GM18507 (cell line): ENCODE data around the gene MAGI3.

Source experiments
- DNase-seq: peaks from one replicate; pipeline ENCODE4 v3.0.0; 2011; ENCODE audit warnings: low read depth; ENCODE audit not compliant: insufficient read length; ENCODE audit errors: extremely low spot score
- FAIRE-seq: peaks from 2 replicates; lab custom pipeline; 2011; peaks lifted over from hg19 to GRCh38; lab: Jason Lieb, UNC

MAGI3 gene

DNA sequence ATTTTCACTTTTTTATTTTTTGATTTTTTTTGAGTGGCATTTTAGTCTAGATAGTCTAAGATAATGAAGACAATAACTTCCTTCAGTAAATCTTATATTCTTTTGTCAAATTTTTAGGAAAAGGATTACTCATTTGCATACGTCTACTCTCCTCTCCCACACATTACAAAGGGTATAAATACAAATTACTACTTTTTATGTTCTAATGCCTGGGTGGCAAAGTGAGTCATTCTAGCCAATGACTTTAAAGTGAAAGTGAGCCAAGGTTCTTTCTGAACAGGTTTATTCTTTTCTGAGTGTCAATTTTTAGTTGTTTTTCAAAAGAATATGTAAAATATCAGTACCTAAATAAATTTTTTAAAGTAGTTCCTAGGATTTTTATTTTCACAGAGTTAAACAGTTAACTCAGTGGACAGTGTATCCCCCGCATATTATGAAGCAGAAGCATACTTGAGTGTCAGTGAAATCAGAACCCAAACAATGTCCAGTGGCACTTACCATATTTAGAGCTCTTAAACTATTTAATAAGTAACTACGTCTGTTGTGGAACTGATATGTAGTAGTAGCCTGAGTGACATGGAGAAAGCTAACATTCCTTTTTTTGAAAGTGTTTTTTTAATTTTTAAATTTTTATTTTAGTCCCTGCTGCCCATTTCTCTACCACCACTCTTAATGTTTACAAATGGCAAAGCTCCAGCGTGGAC is 227.3 kb downstream of the MAGI3 start:
- FAIRE-seq (no peak), DNase-seq (no peak)

DNA sequence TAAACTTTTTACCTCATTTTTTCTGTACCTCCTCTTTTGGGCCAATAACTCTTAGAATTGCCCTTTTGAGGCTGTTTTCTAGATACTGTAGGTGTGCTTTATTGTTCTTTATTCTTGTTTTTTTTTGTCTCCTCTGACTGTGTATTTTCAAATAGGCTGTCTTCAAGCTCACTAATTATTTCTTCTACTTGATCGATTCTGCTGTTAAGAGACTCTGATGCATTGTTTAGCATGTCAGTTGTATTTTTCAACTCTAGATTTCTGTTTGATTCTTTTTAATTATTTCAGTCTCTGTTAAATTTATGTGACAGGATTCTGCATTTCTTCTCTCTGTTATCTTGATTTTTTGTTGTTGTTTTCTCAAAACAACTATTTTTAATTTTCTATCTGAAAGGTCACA is 238.7 kb downstream of the MAGI3 start:
- no peak for FAIRE-seq
- no peak for DNase-seq

DNA sequence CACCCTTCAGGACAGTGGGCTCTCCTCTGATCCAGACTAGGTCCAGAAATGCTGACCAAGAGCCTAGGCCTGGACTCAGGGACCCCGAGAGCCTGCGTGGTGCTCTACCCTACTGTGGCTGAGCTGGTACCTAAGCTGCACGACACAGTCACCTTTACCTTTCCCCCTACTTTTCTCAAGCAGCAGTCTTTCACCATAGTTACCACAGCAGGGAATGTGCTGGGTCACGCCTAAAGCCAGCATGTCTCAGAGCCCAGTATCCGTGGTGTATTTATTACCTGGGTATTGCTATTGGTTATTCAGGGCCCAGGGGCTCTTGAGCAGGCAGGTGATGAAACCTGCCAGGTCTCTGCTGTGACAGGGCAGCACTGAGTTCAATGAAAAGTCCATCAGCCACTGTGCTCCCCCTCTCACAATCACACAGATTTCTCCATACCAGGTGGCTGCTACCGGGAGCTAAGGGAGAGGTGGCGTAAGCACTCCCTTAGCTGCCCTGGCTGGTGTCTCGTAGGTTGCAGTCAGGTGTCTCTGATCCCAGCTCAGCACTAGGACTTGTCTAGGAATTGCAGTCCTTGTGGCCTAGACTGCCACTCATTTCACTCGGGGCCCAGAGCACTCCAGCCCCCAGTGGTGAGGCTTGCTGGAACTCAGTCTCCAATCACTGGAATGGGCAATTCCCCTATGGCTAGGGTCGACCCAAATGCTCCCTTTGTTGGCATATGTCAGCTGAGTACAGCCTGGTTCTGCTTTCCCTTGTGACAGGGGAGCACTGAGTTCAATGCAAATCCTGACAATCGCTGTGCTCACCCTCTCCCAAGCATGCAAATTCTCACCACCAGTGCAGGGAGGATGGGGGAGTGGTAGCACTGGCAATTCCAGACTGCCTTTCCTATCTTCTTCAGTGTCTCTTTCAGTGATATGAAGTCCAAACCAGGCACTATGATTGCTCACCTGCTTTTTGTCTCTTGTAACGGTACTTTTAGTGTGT is 240.3 kb downstream of the MAGI3 start:
- FAIRE-seq (no peak), DNase-seq (no peak)

GRCh38 chr1:113641396-113641795 is 251.1 kb downstream of the MAGI3 start:
- FAIRE-seq (no peak), DNase-seq (no peak)

GRCh38 chr1:113647164-113647563 is 256.8 kb downstream of the MAGI3 start:
- FAIRE-seq: no peak
- DNase-seq: no peak

DNA sequence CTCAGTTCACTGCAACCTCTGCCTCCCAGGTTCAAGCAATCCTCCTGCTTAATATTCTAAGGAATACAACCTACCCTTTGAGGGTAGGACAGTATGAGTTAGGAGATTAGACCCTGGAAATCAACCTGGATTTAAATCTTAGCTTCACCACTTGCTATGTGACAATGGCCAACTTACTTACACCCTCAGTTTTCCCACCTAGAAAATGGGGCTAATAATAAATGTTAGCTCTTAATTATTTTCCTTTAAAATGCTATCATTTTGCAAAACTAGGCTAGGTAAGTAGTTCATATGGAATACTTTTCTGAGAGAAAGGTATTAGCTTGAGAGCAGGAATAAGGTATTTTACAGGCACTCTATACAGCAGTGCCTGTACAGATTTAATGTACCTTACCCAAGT is 258.2 kb downstream of the MAGI3 start:
- FAIRE-seq: no peak
- no peak for DNase-seq

DNA sequence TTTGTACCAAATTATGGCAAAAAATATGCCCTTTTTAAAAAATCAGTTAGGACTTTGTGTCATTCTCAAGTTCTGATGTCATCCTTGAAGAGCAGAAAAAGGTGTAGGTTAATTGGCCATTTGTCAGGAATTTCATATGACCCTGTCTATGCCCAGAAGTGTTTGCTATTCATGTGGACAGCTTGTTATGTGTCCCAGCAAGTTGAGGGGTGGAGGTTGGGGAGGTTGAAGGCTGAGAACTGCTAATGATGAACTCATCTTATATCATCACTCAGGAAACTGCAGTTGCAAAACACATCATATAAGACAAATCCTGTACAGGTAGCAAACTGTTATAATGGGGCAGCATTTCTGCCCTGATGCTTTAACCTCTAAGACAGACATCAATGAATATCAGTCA is 262.5 kb downstream of the MAGI3 start:
- FAIRE-seq: no peak
- DNase-seq: no peak

DNA sequence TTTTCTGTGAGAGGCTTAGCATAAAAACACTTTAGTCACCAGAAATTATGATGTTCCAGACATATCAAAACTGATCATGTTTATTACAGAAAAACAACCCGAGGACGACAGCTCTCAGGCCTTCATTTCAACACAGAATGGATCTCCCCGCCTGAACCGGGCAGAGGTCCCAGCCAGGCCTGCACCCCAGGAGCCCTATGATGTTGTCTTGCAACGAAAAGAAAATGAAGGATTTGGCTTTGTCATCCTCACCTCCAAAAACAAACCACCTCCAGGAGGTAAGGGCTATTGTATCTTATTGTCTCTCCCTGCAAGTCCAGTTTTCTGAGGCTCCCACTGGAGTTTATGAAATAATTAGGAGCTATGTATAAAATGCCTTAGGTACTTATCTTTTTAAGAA is 263.4 kb downstream of the MAGI3 start:
- FAIRE-seq (no peak), DNase-seq (no peak)

DNA sequence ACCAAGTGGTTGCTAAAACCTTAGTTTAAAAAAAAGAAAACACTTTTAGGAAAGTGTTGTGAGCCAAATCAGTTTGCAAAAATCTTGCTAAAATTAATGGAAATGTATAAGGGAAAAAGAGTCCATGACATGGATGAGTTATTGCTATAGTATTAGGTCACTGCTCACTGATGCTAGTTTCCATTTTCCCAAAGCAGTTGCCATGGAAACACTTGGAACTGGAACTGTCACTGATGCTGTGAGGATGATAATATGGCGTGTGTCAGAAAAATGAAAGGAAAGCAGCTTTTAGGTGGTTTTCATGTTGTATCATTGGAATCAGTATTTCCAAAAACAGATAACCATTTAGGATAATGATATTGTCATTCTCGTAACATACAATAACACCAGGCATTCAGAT is 264.6 kb downstream of the MAGI3 start:
- DNase-seq: no peak

DNA sequence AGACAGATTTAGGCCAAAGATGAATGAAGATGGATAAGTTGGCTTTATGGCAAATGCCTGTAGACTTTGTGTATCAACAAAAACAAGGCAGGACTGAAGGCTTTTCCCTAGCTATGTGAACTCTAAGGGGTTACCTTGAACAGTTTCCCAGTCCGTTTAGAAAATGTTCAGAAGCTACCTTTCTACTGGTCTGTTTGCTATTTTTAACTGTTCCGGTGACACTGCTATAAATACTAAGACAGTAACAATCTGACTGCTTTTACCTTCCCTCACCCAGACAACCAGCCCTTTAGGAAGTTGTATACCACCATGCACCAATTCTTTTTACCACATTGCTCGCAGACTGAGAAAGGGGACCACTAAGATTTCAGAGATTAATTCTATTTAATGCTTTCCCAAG is 266.8 kb downstream of the MAGI3 start:
- no peak for FAIRE-seq

More for the DNA sequence above, 264.6 kb downstream of the MAGI3 start:
- FAIRE-seq: no peak

DNA sequence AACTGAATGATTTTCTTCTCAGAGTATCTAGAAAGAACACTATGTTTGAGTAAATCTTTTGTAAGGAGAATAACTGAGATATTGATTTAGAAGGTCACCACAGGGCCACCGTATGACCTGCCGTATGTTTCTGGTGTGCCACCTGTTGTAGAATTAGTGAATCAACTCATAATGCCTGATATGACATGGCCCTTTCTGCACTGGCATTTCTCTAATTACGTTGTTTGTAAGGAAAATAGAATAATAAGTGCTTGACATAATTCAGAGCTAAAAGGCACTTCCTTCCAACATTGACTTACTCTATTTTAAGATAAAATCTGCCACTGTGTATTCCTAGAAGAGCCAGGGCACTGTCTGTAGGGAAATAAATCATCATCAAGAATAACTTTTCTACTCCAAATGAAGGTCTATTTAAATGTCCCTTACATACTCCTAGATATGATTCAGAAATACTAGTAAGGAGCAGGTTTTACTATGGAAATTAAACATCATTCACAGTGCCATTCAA is 267.3 kb downstream of the MAGI3 start:
- no peak for DNase-seq
- no peak for FAIRE-seq

More for the DNA sequence above, 266.8 kb downstream of the MAGI3 start:
- no peak for DNase-seq

- DNase-seq (no peak), FAIRE-seq (no peak)
Measured at GRCh38 chr1:113659035-113659434, 268.7 kb downstream of the MAGI3 start.

DNA sequence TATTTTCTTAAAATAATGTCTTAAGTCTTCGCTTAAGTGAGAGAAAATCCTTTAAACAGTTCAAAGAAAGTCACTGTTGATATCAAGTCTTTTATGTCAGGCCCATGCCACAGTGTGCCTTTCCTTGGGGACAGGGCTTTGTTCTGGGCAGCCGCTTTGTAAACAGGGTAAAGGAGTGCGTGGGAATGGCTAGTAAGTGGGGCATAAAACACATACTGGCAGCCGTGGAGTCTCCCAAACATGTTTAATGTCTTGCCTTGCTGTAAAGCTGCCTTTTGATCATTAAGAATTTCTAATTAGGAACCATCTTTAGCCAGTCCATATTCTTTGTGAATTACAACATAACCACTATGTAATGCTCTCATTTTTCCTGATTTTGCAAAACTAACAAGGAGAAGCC is 269.2 kb downstream of the MAGI3 start:
- DNase-seq (no peak), FAIRE-seq (no peak)

GRCh38 chr1:113660088-113660487 is 269.8 kb downstream of the MAGI3 start:
- no peak for FAIRE-seq

GRCh38 chr1:113662101-113662500 is 271.8 kb downstream of the MAGI3 start:
- no peak for FAIRE-seq
- no peak for DNase-seq

More at GRCh38 chr1:113660088-113660487, 269.8 kb downstream of the MAGI3 start:
- DNase-seq: no peak

GRCh38 chr1:113663165-113663951 is 273.0 kb downstream of the MAGI3 start:
- FAIRE-seq: no peak

GRCh38 chr1:113665071-113665470 is 274.8 kb downstream of the MAGI3 start:
- DNase-seq: no peak
- FAIRE-seq: no peak

More at GRCh38 chr1:113663165-113663951, 273.0 kb downstream of the MAGI3 start:
- DNase-seq: no peak

DNA sequence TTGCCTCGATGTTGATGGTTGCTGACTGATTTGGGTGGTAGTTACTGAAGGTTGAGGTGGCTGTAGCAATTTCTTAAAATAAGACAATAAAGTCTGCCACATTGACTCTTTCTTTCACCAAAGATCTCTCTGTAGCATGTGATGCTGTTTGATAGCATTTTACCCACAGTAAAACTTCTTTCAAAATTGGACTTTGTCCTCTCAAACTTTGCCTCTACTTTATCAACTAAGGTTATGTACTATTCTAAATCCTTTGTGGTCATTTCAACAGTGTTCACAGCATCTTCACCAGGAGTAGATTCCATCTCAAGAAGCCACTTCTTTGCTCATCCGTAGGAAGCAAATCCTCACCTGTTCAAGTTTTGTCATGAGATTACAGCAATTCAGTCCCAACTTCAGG is 275.8 kb downstream of the MAGI3 start:
- no peak for FAIRE-seq
- DNase-seq: no peak

GRCh38 chr1:113669988-113670387 is 279.7 kb downstream of the MAGI3 start:
- FAIRE-seq: no peak

DNA sequence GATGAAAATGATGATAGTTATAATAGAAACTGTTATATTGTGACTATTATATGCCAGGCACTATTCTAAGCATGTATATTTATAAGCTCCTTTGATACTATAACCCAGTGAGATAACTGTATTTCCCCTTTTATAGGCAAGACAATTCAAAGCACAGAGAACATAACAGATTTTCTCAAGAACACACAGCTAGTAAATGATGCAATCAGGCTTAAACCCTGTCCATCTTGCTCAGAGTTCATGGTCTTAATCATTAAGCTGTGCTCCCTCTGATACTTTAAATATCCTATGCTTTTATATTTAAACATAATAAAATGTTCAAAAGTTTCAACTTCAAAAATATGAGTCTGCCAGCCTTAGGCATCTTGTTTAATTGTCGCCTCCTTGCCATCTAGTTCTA is 280.3 kb downstream of the MAGI3 start:
- FAIRE-seq (no peak), DNase-seq (no peak)

More at GRCh38 chr1:113669988-113670387, 279.7 kb downstream of the MAGI3 start:
- DNase-seq: no peak
